Kidney epithelial cell (primary cell): Measurements from ENCODE around the gene GUCY2F. TPM values are rescaled to one million over a fixed set of nuclear protein-coding genes. Genes with fewer than 3 reads are reported as not detected.

ENCODE experiments used
- DNase-seq: peaks from one replicate; pipeline ENCODE4 v3.0.0-alpha.2; 2010; ENCODE audit warnings: low read depth
- H3K27me3 ChIP-seq: 2 replicates; pipeline ENCODE4 v1.6.0; 2011; ENCODE audit warnings: low read length; ENCODE audit not compliant: control insufficient read depth, insufficient read depth
- H3K36me3 ChIP-seq: 2 replicates; pipeline ENCODE4 v1.5.1; 2011; ENCODE audit warnings: low read length; ENCODE audit not compliant: control insufficient read depth, insufficient read depth
- H3K4me3 ChIP-seq: 2 replicates; pipeline ENCODE4 v1.5.1; 2011; ENCODE audit warnings: low read depth, mild to moderate bottlenecking, control low read depth, low read length
- CTCF ChIP-seq: IDR thresholded peaks from 2 replicates; pipeline ENCODE4 v1.5.1; 2011; ENCODE audit warnings: mild to moderate bottlenecking, moderate library complexity, low read length, control low read depth, inconsistent platforms; ENCODE audit not compliant: insufficient read depth, poor library complexity, severe bottlenecking
- total RNA-seq: library from RNA; depleted of rRNA; stranded (reverse); fragments of >200 nt; gene quantifications from 2 replicates; pipeline ENCODE4 v1.2.3, GENCODE V29; 2015

Gene GUCY2F
- total RNA-seq, 1 donor from 2014 or later = not detected

GRCh38 chrX:109409181-109409580 lies 72.7 kb downstream of the GUCY2F start:
- no peaks in the 10 kb centered on the region for H3K27me3 ChIP-seq
- no peak for TF ChIP-seq CTCF
- H3K36me3 ChIP-seq = no peaks in the 10 kb centered on the region
- DNase-seq = no peak
- no peak overlapping the region for H3K4me3 ChIP-seq

GRCh38 chrX:109403922-109404321 lies 78.0 kb downstream of the GUCY2F start:
- no peak overlapping the region for H3K4me3 ChIP-seq
- no peak for DNase-seq
- TF ChIP-seq CTCF = no peak

GRCh38 chrX:109399831-109400230 lies 82.1 kb downstream of the GUCY2F start:
- Histone ChIP-seq H3K4me3 (no peak overlapping the region), H3K36me3 (no peaks in the 10 kb centered on the region), H3K27me3 (no peaks in the 10 kb centered on the region)
- DNase-seq = no peak
- no peak for TF ChIP-seq CTCF

More at GRCh38 chrX:109403922-109404321, 78.0 kb downstream of the GUCY2F start:
- no peaks in the 10 kb centered on the region for H3K36me3 ChIP-seq
- no peaks in the 10 kb centered on the region for H3K27me3 ChIP-seq

GRCh38 chrX:109398833-109399232 lies 83.1 kb downstream of the GUCY2F start:
- Histone ChIP-seq H3K36me3 (no peaks in the 10 kb centered on the region), H3K4me3 (no peak overlapping the region), H3K27me3 (no peaks in the 10 kb centered on the region)
- no peak for TF ChIP-seq CTCF
- DNase-seq = no peak

GRCh38 chrX:109398061-109398460 lies 83.8 kb downstream of the GUCY2F start:
- DNase-seq = no peak
- TF ChIP-seq CTCF = no peak
- no peaks in the 10 kb centered on the region for H3K36me3 ChIP-seq
- no peaks in the 10 kb centered on the region for H3K27me3 ChIP-seq
- H3K4me3 ChIP-seq = no peak overlapping the region

GRCh38 chrX:109393859-109394258 lies 88.0 kb downstream of the GUCY2F start:
- no peaks in the 10 kb centered on the region for H3K36me3 ChIP-seq
- DNase-seq = no peak
- TF ChIP-seq CTCF = no peak
- no peaks in the 10 kb centered on the region for H3K27me3 ChIP-seq
- no peak overlapping the region for H3K4me3 ChIP-seq
